Kidney (tissue), 14 donors: ENCODE data around the gene UNC45A. TPM values are rescaled to one million over a fixed set of nuclear protein-coding genes. Genes with fewer than 3 reads are reported as not detected.
A peak's percentile ranks its signal among the peaks of the same experiment; 100 is the strongest.

Experiments used
- DNase-seq, 5 donors: peaks; one replicate each; pipeline ENCODE4 v3.0.0-alpha.2; 2013 to 2020
- FAIRE-seq: peaks from 2 replicates; lab custom pipeline; 2012; peaks lifted over from hg19 to GRCh38; lab: Jason Lieb, UNC
- H3K27ac ChIP-seq, 2 donors: one replicate each; pipeline ENCODE4 v1.7.0; 2013; ENCODE audit warnings: low read depth in 2 of 2, low read length in 2 of 2, inconsistent platforms in 1 of 2
- H3K27me3 ChIP-seq: one replicate; pipeline ENCODE4 v1.7.1; 2013; ENCODE audit warnings: low read length, inconsistent platforms; ENCODE audit not compliant: control insufficient read depth, insufficient read depth
- H3K36me3 ChIP-seq, 3 donors: one replicate each; pipeline versions ENCODE4 v1.7.0 to v1.7.1; 2013; ENCODE audit warnings: low read length in 3 of 3, control low read depth in 1 of 3, inconsistent platforms in 1 of 3; ENCODE audit not compliant: insufficient read depth in 3 of 3, control insufficient read depth in 2 of 3
- H3K4me1 ChIP-seq, 3 donors: one replicate each; pipeline versions ENCODE4 v1.7.0 to v1.7.1; 2013; ENCODE audit warnings: low read length in 3 of 3, inconsistent platforms in 1 of 3, low read depth in 1 of 3; ENCODE audit not compliant: control insufficient read depth in 2 of 3, insufficient read depth in 2 of 3
- H3K4me3 ChIP-seq, 3 donors: one replicate each; pipeline versions ENCODE4 v1.7.0 to v1.8.1; 2013; ENCODE audit warnings: low read length in 3 of 3, control low read depth in 1 of 3, inconsistent platforms in 1 of 3
- H3K9ac ChIP-seq, 3 donors: one replicate each; pipeline versions ENCODE4 v1.7.0 to v1.7.1; 2013; ENCODE audit warnings: low read length in 3 of 3, control low read depth in 1 of 3, inconsistent platforms in 1 of 3
- H3K9me3 ChIP-seq, 3 donors: one replicate each; pipeline versions ENCODE4 v1.7.0 to v1.7.1; 2013; ENCODE audit warnings: low read length in 3 of 3, control low read depth in 1 of 3, inconsistent platforms in 1 of 3; ENCODE audit not compliant: control insufficient read depth in 2 of 3, insufficient read depth in 1 of 3
- CTCF ChIP-seq: IDR thresholded peaks from 3 replicates; pipeline ENCODE4 v1.5.1; 2012; ENCODE audit warnings: mild to moderate bottlenecking, moderate library complexity, borderline replicate concordance; ENCODE audit not compliant: insufficient read depth; ENCODE audit errors: extremely low read depth
- intact Hi-C: fragments of 100-400 bp; cut with DNase I; formaldehyde crosslinking; loops from one replicate; pipeline ENCODE4 v1.11.1; 2022
- polyA plus RNA-seq: library from polyadenylated mRNA; stranded (reverse); fragments of 350-450 nt; fragmentation: Illumina TruSeq; extraction: RNeasy Lipid Tissue Mini Kit (QIAGEN cat#74804); gene quantifications from one replicate; pipeline ENCODE4 v1.2.3, GENCODE V29; 2014; ENCODE audit warnings: low read depth, low replicate concordance; ENCODE audit not compliant: insufficient read depth
- total RNA-seq: library from RNA; stranded (reverse); fragmentation: NEBNext Ultra II Directional; extraction: Animal tissue kit (Norgen Biotek cat#: 25700); gene quantifications from one replicate; pipeline ENCODE4 v1.2.1, GENCODE V29; 2021
- donor health status: control.
- donor health status: control.
- donor health status: control.
- donor health status: control.
- donor health status: control.
- donor health status: DM: yes; HTN: yes; CAD: no.
- donor health status: Normal renal cell carcinoma (clear cell type).

Gene UNC45A
- total and polyA plus RNA-seq, 2 donors from 2014 or later = 48.9 to 62.8 TPM

GRCh38 chr15:90917569-90917968 is 17.5 kb upstream of the UNC45A start:
- DNase-seq = peak in 1 of 5 donors; percentile 63
- Histone ChIP-seq H3K36me3 (peaks cover 2 to 58% (median 49%) of the 10 kb centered on the region in 3 donors), H3K27me3 (no peaks in the 10 kb centered on the region), H3K9ac (no peak overlapping the region), H3K4me1 (no peaks in the 10 kb centered on the region), H3K4me3 (no peak overlapping the region), H3K9me3 (no peaks in the 10 kb centered on the region), H3K27ac (no peak overlapping the region)
- FAIRE-seq = no peak
- intact Hi-C loops = no loop called here
- no peak for TF ChIP-seq CTCF

- intact Hi-C loops = no loop called here
- peaks cover 2 to 51% (median 43%) of the 10 kb centered on the region in 3 donors for H3K36me3 ChIP-seq
- no peak overlapping the region for H3K27ac ChIP-seq
- FAIRE-seq = no peak
- no peak for TF ChIP-seq CTCF
- peak in 1 of 5 donors; percentile 45 for DNase-seq
- no peaks in the 10 kb centered on the region for H3K27me3 ChIP-seq
- no peaks in the 10 kb centered on the region for H3K4me1 ChIP-seq
- H3K9ac ChIP-seq = no peak overlapping the region
- H3K9me3 ChIP-seq = no peaks in the 10 kb centered on the region
- no peak overlapping the region for H3K4me3 ChIP-seq
Measured at GRCh38 chr15:90918034-90918788, 16.9 kb upstream of the UNC45A start.

GRCh38 chr15:90918835-90919234 is 16.2 kb upstream of the UNC45A start:
- DNase-seq = no peak
- H3K27ac ChIP-seq = no peak overlapping the region

More at GRCh38 chr15:90918835-90919234, 16.2 kb upstream of the UNC45A start:
- H3K36me3 ChIP-seq = peaks cover 2 to 48% (median 39%) of the 10 kb centered on the region in 3 donors
- H3K9ac ChIP-seq = no peak overlapping the region
- intact Hi-C loops = no loop called here
- FAIRE-seq = no peak
- no peaks in the 10 kb centered on the region for H3K4me1 ChIP-seq
- H3K9me3 ChIP-seq = no peaks in the 10 kb centered on the region
- no peaks in the 10 kb centered on the region for H3K27me3 ChIP-seq
- H3K4me3 ChIP-seq = no peak overlapping the region
- no peak for TF ChIP-seq CTCF
